ENCODE measurements around the gene WNT8B. TPM values are rescaled to one million over a fixed set of nuclear protein-coding genes. Genes with fewer than 3 reads are reported as not detected.

WNT8B gene
- polyA plus RNA-seq, 1 donor from 2014 or later, result 0.37 TPM

GRCh38 chr10:100509241-100509840 lies 46.5 kb downstream of the WNT8B start:
- H3K27me3 ChIP-seq (ENCODE audit: insufficient read depth, low read depth, low read length), result no peaks in the 10 kb centered on the region
- TF ChIP-seq MXI1 (conservative IDR thresholded peaks at IDR 0.05; ENCODE audit: poor library complexity, severe bottlenecking) (no peak), EP300 (conservative IDR thresholded peaks at IDR 0.05; ENCODE audit: poor library complexity, severe bottlenecking) (no peak), POLR2AphosphoS5 (IDR thresholded peaks at IDR 0.05) (no peak)
- H2AFZ ChIP-seq (ENCODE audit: low read depth, low read length), result no peak overlapping the region
- peaks cover 6% of the 10 kb centered on the region for H3K36me3 ChIP-seq (ENCODE audit: insufficient read depth, low read length)
- H3K4me3 ChIP-seq (ENCODE audit: low read length), result no peak overlapping the region
- H3K9me2 ChIP-seq (ENCODE audit: insufficient read depth, low read length), result no peaks in the 10 kb centered on the region
- no peaks in the 10 kb centered on the region for H4K20me1 ChIP-seq (ENCODE audit: insufficient read depth)
- H3K9ac ChIP-seq (ENCODE audit: low read length), result no peak overlapping the region
- H3K27ac ChIP-seq (ENCODE audit: low read length), result no peak overlapping the region
- no peaks in the 10 kb centered on the region for H3F3A ChIP-seq (ENCODE audit: insufficient read depth, low read length, poor library complexity, severe bottlenecking)
- H3K79me2 ChIP-seq (replicated peaks; ENCODE audit: insufficient read depth, low read length), result no peaks in the 10 kb centered on the region
- no peaks in the 10 kb centered on the region for H3K9me3 ChIP-seq (ENCODE audit: low read length)
- H3K4me2 ChIP-seq (ENCODE audit: low read length), result no peak overlapping the region

- no peak overlapping the region for H3K4me3 ChIP-seq (ENCODE audit: low read length)
- H3F3A ChIP-seq (ENCODE audit: insufficient read depth, low read length, poor library complexity, severe bottlenecking), result no peaks in the 10 kb centered on the region
- TF ChIP-seq CTCF (IDR thresholded peaks at IDR 0.05; ENCODE audit: poor library complexity, severe bottlenecking) (no peak), EP300 (conservative IDR thresholded peaks at IDR 0.05; ENCODE audit: poor library complexity, severe bottlenecking) (no peak), MXI1 (conservative IDR thresholded peaks at IDR 0.05; ENCODE audit: poor library complexity, severe bottlenecking) (no peak), RAD21 (conservative IDR thresholded peaks at IDR 0.05) (no peak), POLR2AphosphoS5 (IDR thresholded peaks at IDR 0.05) (no peak), EZH2 (IDR thresholded peaks at IDR 0.05; ENCODE audit: borderline replicate concordance, insufficient read depth, low read length, poor library complexity, severe bottlenecking) (no peak), SMC3 (conservative IDR thresholded peaks at IDR 0.05; ENCODE audit: poor library complexity) (no peak)
- TF ChIP-seq, protein P1, sequence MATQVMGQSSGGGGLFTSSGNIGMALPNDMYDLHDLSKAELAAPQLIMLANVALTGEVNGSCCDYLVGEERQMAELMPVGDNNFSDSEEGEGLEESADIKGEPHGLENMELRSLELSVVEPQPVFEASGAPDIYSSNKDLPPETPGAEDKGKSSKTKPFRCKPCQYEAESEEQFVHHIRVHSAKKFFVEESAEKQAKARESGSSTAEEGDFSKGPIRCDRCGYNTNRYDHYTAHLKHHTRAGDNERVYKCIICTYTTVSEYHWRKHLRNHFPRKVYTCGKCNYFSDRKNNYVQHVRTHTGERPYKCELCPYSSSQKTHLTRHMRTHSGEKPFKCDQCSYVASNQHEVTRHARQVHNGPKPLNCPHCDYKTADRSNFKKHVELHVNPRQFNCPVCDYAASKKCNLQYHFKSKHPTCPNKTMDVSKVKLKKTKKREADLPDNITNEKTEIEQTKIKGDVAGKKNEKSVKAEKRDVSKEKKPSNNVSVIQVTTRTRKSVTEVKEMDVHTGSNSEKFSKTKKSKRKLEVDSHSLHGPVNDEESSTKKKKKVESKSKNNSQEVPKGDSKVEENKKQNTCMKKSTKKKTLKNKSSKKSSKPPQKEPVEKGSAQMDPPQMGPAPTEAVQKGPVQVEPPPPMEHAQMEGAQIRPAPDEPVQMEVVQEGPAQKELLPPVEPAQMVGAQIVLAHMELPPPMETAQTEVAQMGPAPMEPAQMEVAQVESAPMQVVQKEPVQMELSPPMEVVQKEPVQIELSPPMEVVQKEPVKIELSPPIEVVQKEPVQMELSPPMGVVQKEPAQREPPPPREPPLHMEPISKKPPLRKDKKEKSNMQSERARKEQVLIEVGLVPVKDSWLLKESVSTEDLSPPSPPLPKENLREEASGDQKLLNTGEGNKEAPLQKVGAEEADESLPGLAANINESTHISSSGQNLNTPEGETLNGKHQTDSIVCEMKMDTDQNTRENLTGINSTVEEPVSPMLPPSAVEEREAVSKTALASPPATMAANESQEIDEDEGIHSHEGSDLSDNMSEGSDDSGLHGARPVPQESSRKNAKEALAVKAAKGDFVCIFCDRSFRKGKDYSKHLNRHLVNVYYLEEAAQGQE (IDR thresholded peaks at IDR 0.05; ENCODE audit: borderline replicate concordance), result no peak
- H2AFZ ChIP-seq (ENCODE audit: low read depth, low read length), result no peak overlapping the region
- no peaks in the 10 kb centered on the region for H3K36me3 ChIP-seq (ENCODE audit: insufficient read depth, low read length)
- H3K9me2 ChIP-seq (ENCODE audit: insufficient read depth, low read length), result no peaks in the 10 kb centered on the region
- no peak overlapping the region for H3K9ac ChIP-seq (ENCODE audit: low read length)
- no peaks in the 10 kb centered on the region for H3K9me3 ChIP-seq (ENCODE audit: low read length)
- no peaks in the 10 kb centered on the region for H3K27me3 ChIP-seq (ENCODE audit: insufficient read depth, low read depth, low read length)
- no peaks in the 10 kb centered on the region for H3K79me2 ChIP-seq (replicated peaks; ENCODE audit: insufficient read depth, low read length)
- H4K20me1 ChIP-seq (ENCODE audit: insufficient read depth), result no peaks in the 10 kb centered on the region
- H3K4me2 ChIP-seq (ENCODE audit: low read length), result no peak overlapping the region
- no peak overlapping the region for H3K27ac ChIP-seq (ENCODE audit: low read length)
These were observed 47.9 kb downstream of the WNT8B start for GRCh38 chr10:100510533-100511308.
